GM12878 (cell line): ENCODE data around the gene SPDYA. TPM values are rescaled to one million over a fixed set of nuclear protein-coding genes. Genes with fewer than 3 reads are reported as not detected.

Experiments
- ATF3 ChIP-seq: IDR thresholded peaks from 2 replicates; pipeline ENCODE4 v1.6.1; 2011; ENCODE audit warnings: low read depth, mild to moderate bottlenecking, low read length, moderate library complexity, borderline replicate concordance; ENCODE audit errors: extremely low read depth
- CEBPZ ChIP-seq: fragments of 150-350 bp; IDR thresholded peaks from 2 replicates; pipeline ENCODE4 v1.6.1; 2016; ENCODE audit warnings: low read depth, low read length
- E2F8 ChIP-seq: fragments of 450-650 bp; IDR thresholded peaks from 2 replicates; pipeline ENCODE4 v1.6.1; 2018; ENCODE audit warnings: mild to moderate bottlenecking, low read depth, moderate library complexity; ENCODE audit not compliant: partially characterized antibody
- ESRRA ChIP-seq: IDR thresholded peaks from 2 replicates; pipeline ENCODE4 v1.6.1; 2012; ENCODE audit warnings: mild to moderate bottlenecking, low read length, improper control_type of control experiment
- GABPA ChIP-seq: IDR thresholded peaks from 2 replicates; pipeline ENCODE4 v1.6.1; 2014; ENCODE audit warnings: antibody characterized with exemption, low read depth, mild to moderate bottlenecking, inconsistent platforms
- LARP7 ChIP-seq: fragments of 450-650 bp; IDR thresholded peaks from 2 replicates; pipeline ENCODE4 v1.6.1; 2017; ENCODE audit warnings: mild to moderate bottlenecking
- MAX ChIP-seq: IDR thresholded peaks from 2 replicates; pipeline ENCODE4 v1.6.1; 2012; ENCODE audit warnings: low read depth, low read length, improper control_type of control experiment
- NBN ChIP-seq: fragments of 450-650 bp; IDR thresholded peaks from 2 replicates; pipeline ENCODE4 v1.6.1; 2016
- PAX5 ChIP-seq: IDR thresholded peaks from 2 replicates; pipeline ENCODE4 v1.6.1; 2011; ENCODE audit warnings: low read depth, low read length, borderline replicate concordance
- REST ChIP-seq: IDR thresholded peaks from 2 replicates; pipeline ENCODE4 v1.6.1; 2012; ENCODE audit warnings: mild to moderate bottlenecking, low read depth, low read length
- SIX5 ChIP-seq: IDR thresholded peaks from 2 replicates; pipeline ENCODE4 v1.6.1; 2011; ENCODE audit warnings: mild to moderate bottlenecking, low read depth, low read length, moderate library complexity; ENCODE audit not compliant: severe bottlenecking
- TARDBP ChIP-seq: IDR thresholded peaks from 2 replicates; pipeline ENCODE4 v1.6.1; 2016; ENCODE audit warnings: borderline replicate concordance
- USF1 ChIP-seq: IDR thresholded peaks from 2 replicates; pipeline ENCODE4 v1.6.1; 2011; ENCODE audit warnings: borderline replicate concordance, low read depth, mild to moderate bottlenecking, moderate library complexity, mixed read lengths, low read length; ENCODE audit not compliant: insufficient read depth; ENCODE audit errors: extremely low read length
- USF2 ChIP-seq: IDR thresholded peaks from 2 replicates; pipeline ENCODE4 v1.6.1; 2011; ENCODE audit warnings: low read depth, low read length, improper control_type of control experiment, borderline replicate concordance
- ZNF207 ChIP-seq: fragments of 450-650 bp; IDR thresholded peaks from 2 replicates; pipeline ENCODE4 v1.6.1; 2014; ENCODE audit warnings: antibody characterized with exemption, mild to moderate bottlenecking, borderline replicate concordance
- ZNF384 ChIP-seq: IDR thresholded peaks from 2 replicates; pipeline ENCODE4 v1.6.1; 2012; ENCODE audit warnings: low read depth, mild to moderate bottlenecking, low read length, improper control_type of control experiment, borderline replicate concordance
- polyA plus RNA-seq, 11 experiments: library from polyadenylated mRNA; depleted of rRNA in 4 of 11; unstranded in 6 of 11; stranded (reverse) in 5 of 11; fragments of >200 nt; fragmentation: Nextera tagmentation in 4 of 11; fragmentation: Illumina TruSeq in 1 of 11; extraction: Ambion mirVana in 4 of 11; extraction: Trizol in 1 of 11; gene quantifications; 1 replicate in 1 of 11; 2 replicates in 10 of 11; pipeline versions ENCODE4 v1.2.1 to v1.2.3, GENCODE V29; 2011 to 2016; ENCODE audit warnings: inconsistent platforms in 2 of 11, missing spikeins in 2 of 11, low read depth in 1 of 11
- total RNA-seq, 4 experiments: library from RNA; depleted of rRNA in 3 of 4; stranded (reverse); fragments of >200 nt in 3 of 4; fragmentation: Illumina TruSeq in 1 of 4; extraction: Trizol in 1 of 4; gene quantifications; 2 replicates each; pipeline versions ENCODE4 v1.2.1 to v1.2.3, GENCODE V29; 2013 to 2021

The SPDYA gene
- total and polyA plus RNA-seq, 10 of the 15 experiments (the other 5 are each of a cell fraction or from before 2014, with no cell fraction given) = 0.12 to 2.4 (median 0.50) TPM

GRCh38 chr2:28894470-28895188 lies 84.0 kb downstream of the SPDYA start, which contains the start of gene WDR43 (continued):
- TF ChIP-seq LARP7 (peak; percentile 98), ZNF207 (peak; percentile 36; the same call in 1 of the 2 replicates), ZNF384 (peak; percentile 97), NBN (0 out of 2 replicates have a peak, but pooled peaks have one; percentile 0), TARDBP (0 out of 2 replicates have a peak, but pooled peaks have one; percentile 6), CEBPZ (no peak), ESRRA (no peak), ATF3 (peak; percentile 84; the same call in 1 of the 2 replicates), REST (no peak), GABPA (peak; percentile 75), USF2 (peak; percentile 64), MAX (peak; percentile 98), USF1 (peak; percentile 92), SIX5 (peak; percentile 39), PAX5 (peak; percentile 16; the same call in 1 of the 2 replicates), E2F8 (no peak)
